ENCODE measurements around the gene MT1H. TPM values are rescaled to one million over a fixed set of nuclear protein-coding genes. Genes with fewer than 3 reads are reported as not detected.

Gene MT1H
- total RNA-seq, 4 donors from 2014 or later: 5.8 to 2,098 (median 30.1) TPM; not detected in 1

DNA sequence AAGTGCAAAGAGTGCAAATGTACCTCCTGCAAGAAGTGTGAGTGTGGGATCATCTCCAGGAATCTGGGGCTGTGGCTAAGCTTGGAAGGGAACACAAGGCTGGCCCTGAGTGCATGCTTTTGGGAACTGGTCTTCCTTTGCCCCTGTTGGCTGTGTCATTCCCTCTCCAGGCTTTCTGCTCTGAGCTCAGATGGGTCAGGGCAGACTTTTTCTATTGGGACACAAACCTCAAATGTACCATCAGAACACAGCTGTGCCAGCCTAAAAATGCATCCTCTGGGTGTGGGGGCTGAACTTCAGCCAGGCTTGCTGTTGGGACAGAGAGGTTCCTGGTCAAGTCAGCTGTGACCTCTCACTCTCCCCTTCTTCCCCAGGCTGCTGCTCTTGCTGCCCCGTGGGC is 17.0 kb upstream of the MT1H start:
- Histone ChIP-seq H3K27me3 (no peaks in the 10 kb centered on the region), H3K9me3 (no peaks in the 10 kb centered on the region), H3K4me1 (no peaks in the 10 kb centered on the region), H3K36me3 (no peaks in the 10 kb centered on the region), H3K27ac (no peak overlapping the region), H3K4me3 (no peak overlapping the region)
- TF ChIP-seq, protein P1, sequence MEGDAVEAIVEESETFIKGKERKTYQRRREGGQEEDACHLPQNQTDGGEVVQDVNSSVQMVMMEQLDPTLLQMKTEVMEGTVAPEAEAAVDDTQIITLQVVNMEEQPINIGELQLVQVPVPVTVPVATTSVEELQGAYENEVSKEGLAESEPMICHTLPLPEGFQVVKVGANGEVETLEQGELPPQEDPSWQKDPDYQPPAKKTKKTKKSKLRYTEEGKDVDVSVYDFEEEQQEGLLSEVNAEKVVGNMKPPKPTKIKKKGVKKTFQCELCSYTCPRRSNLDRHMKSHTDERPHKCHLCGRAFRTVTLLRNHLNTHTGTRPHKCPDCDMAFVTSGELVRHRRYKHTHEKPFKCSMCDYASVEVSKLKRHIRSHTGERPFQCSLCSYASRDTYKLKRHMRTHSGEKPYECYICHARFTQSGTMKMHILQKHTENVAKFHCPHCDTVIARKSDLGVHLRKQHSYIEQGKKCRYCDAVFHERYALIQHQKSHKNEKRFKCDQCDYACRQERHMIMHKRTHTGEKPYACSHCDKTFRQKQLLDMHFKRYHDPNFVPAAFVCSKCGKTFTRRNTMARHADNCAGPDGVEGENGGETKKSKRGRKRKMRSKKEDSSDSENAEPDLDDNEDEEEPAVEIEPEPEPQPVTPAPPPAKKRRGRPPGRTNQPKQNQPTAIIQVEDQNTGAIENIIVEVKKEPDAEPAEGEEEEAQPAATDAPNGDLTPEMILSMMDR (IDR thresholded peaks at IDR 0.05): no peak
- no peak for TF ChIP-seq POLR2A (IDR thresholded peaks at IDR 0.05)
- DNase-seq: no peak

DNA sequence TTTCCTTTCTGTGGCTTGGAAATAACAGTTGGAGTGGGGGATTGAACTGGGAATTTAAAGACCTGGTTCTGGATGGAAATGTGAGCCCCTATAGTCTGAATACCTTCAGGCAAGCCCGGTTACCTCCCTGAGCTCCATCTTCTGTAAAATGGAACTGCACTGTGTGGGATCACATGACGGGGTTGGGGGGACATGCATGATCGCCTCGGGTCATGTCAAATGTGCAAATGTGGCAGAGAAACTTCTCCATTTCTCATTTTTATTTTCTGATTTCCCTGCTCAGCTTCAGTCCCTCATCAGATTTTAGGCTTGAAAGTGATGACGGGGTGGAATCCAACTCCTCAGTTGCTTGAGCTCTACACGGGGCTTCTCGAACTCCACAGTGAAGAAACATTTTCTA is 16.4 kb upstream of the MT1H start:
- peaks cover 0 to 3% (median under 1%) of the 10 kb centered on the region in 4 donors for H3K4me1 ChIP-seq
- no peaks in the 10 kb centered on the region for H3K36me3 ChIP-seq
- no peaks in the 10 kb centered on the region for H3K27me3 ChIP-seq
- H3K27ac ChIP-seq: no peak overlapping the region
- no peak overlapping the region for H3K4me3 ChIP-seq
- no peaks in the 10 kb centered on the region for H3K9me3 ChIP-seq
- peak in 1 of 3 donors; percentile 59 for DNase-seq
- TF ChIP-seq, protein P1 (IDR thresholded peaks at IDR 0.05): no peak
- TF ChIP-seq POLR2A (IDR thresholded peaks at IDR 0.05): no peak

- peak within 1 kb of the TSS; percentile 70 to 86 (median 76) for H3K27ac ChIP-seq
- peaks cover 0 to 13% (median 2%) of the 10 kb centered on the region in 4 donors for H3K4me1 ChIP-seq
- peak; percentile 87 to 99 (median 97) for DNase-seq
- peak within 1 kb of the TSS; percentile 53 to 74 (median 66) for H3K4me3 ChIP-seq
- H3K27me3 ChIP-seq: no peaks in the 10 kb centered on the region
- no peaks in the 10 kb centered on the region for H3K9me3 ChIP-seq
- peaks cover 0 to 6% (median 0%) of the 10 kb centered on the region in 3 donors for H3K36me3 ChIP-seq
- TF ChIP-seq POLR2A (IDR thresholded peaks at IDR 0.05): peak; percentile 79 to 87
- TF ChIP-seq, protein P1 (IDR thresholded peaks at IDR 0.05): peak in 1 of 6 experiments; percentile 24
Observed at GRCh38 chr16:56657555-56658326, 11.9 kb upstream of the MT1H start, which contains the start of gene MT1F. TSS of gene MT1F (plus strand) at chr16:56657959. CDS start at chr16:56658059, 100 bp downstream.

DNA sequence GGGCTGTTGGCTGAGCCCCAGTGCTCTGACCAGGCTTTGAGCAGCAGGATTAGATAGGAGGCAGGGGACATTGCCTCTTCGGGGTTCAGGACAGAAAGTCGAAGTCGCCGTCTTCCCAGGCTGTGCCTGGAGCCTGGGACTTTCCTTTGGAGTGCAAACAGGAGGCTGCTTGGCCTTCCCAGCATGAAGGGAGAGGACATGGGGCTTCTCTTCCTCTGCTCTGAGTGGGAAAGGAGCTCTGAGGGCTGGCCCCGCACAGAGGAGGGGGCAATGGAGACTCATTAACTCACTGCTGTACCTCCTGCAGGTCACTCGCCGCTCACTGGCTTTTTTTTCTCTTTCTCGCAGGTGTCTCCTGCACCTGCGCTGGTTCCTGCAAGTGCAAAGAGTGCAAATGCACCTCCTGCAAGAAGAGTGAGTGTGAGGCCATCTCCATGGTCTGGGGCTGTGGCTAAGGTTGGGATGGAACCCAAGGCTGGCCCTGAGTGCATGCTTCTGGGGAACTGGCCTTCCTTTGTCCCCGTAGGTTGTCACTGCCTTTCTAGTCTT is 11.2 kb upstream of the MT1H start:
- TF ChIP-seq, protein P1 (IDR thresholded peaks at IDR 0.05): no peak
- no peak for TF ChIP-seq POLR2A (IDR thresholded peaks at IDR 0.05)
- H3K27me3 ChIP-seq: no peaks in the 10 kb centered on the region
- peaks cover 0 to 18% (median 2%) of the 10 kb centered on the region in 4 donors for H3K4me1 ChIP-seq
- peaks cover 0 to 6% (median 0%) of the 10 kb centered on the region in 3 donors for H3K36me3 ChIP-seq
- peak overlapping the region; percentile 53 to 74 (median 66) for H3K4me3 ChIP-seq
- no peaks in the 10 kb centered on the region for H3K9me3 ChIP-seq
- peak in 1 of 3 donors; percentile 68 for DNase-seq
- peak overlapping the region in 3 of 4 donors; percentile 74 to 86 (median 78) for H3K27ac ChIP-seq

DNA sequence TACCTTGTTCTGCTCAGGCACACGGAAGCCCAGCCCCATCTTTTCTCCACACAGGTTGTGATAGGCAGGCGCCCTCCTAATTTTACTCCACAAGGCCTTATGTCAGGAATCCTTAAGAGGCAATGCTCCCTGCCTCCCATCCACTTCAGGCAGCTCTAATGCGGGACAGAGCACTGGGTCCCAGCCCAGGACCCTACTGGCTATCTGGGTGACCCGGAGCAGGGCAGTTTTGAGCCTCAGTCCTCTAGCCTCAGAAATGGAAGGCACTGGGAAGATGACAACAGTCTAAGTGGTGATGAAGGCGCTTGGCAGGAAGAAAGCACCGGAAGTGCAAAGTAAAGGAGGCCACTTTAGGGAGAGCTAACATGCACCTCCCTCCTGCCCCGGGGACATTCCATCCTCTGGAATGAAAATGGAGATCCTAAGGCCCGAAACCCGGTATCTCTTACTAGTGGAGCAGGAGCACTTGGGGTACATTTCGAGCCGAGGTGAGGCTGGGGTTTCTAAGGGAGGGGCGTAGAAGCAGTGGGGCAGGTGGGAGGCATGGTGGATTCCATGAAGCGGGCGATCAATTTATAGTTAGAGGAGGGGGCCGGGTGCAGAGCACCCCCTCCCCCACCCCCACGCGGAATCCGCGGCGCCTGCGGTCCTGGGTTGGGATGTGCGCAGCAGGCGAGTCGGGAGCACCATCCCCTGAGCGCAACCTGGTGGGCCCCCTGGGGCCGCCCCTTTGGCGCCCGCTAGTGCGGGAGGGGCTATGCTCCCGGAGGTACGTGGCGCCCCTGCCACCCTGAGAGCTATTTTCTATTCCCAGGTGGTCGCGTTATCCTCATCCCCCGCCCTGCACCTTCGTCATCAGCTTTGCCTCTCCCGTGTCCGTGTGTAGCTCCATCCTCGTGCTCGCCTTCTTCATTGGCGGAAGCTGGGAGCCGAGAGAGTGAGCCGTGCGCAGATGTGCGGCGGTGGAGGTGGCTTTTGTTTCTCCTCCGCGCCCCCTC is 7.0 kb upstream of the MT1H start:
- Histone ChIP-seq H3K9me3 (no peaks in the 10 kb centered on the region), H3K36me3 (peaks cover 0 to 6% (median 0%) of the 10 kb centered on the region in 3 donors), H3K4me3 (peak overlapping the region; percentile 5 to 44 (median 34)), H3K27me3 (no peaks in the 10 kb centered on the region), H3K4me1 (peaks cover 0 to 18% (median 2%) of the 10 kb centered on the region in 4 donors), H3K27ac (peak overlapping the region in 1 of 4 donors; percentile 46)
- TF ChIP-seq, protein P1 (IDR thresholded peaks at IDR 0.05): no peak
- TF ChIP-seq POLR2A (IDR thresholded peaks at IDR 0.05): no peak
- peak in 1 of 3 donors; percentile 25 for DNase-seq

Measured in Peyer's patch (tissue), 4 donors.